ENCODE measurements around the gene C1orf115.

DNA sequence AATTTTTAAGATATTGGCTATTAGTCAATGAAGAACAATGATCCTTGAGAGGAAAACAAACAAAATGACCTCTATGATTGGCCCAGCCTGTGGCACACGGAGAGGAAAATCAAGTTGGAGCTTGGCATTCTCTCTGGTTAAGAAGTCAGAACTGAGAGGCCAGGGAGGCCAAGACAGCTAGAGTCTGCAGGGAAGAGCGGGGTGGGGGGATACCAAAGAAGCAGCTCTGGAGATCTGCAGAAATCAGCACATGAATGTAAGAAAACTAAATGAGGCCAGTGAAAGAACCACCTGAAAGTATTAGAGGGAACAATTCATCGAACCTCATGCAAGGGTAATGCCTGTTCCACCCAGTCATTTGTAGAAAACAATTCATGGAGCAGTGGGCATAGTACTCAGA is 23.8 kb upstream of the C1orf115 start:
- TF ChIP-seq ZNF24 (IDR thresholded peaks at IDR 0.05): no peak
- TF ChIP-seq POLR2A (conservative IDR thresholded peaks at IDR 0.05): no peak
- TF ChIP-seq RAD21 (CRISPR knock-in tag; conservative IDR thresholded peaks at IDR 0.05 in 1 of 2, IDR thresholded peaks at IDR 0.05 in 1 of 2): no peak
- no peak for TF ChIP-seq PHTF2 (CRISPR knock-in tag; IDR thresholded peaks at IDR 0.05)
- no peak for TF ChIP-seq TAF7 (tag; IDR thresholded peaks at IDR 0.05)
- TF ChIP-seq, protein P1, sequence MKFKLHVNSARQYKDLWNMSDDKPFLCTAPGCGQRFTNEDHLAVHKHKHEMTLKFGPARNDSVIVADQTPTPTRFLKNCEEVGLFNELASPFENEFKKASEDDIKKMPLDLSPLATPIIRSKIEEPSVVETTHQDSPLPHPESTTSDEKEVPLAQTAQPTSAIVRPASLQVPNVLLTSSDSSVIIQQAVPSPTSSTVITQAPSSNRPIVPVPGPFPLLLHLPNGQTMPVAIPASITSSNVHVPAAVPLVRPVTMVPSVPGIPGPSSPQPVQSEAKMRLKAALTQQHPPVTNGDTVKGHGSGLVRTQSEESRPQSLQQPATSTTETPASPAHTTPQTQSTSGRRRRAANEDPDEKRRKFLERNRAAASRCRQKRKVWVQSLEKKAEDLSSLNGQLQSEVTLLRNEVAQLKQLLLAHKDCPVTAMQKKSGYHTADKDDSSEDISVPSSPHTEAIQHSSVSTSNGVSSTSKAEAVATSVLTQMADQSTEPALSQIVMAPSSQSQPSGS (CRISPR knock-in tag; IDR thresholded peaks at IDR 0.05): no peak
- TF ChIP-seq, protein P2, sequence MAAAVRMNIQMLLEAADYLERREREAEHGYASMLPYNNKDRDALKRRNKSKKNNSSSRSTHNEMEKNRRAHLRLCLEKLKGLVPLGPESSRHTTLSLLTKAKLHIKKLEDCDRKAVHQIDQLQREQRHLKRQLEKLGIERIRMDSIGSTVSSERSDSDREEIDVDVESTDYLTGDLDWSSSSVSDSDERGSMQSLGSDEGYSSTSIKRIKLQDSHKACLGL (CRISPR knock-in tag; IDR thresholded peaks at IDR 0.05; ENCODE audit: borderline replicate concordance, poor library complexity, severe bottlenecking): no peak
- TF ChIP-seq, protein P3, sequence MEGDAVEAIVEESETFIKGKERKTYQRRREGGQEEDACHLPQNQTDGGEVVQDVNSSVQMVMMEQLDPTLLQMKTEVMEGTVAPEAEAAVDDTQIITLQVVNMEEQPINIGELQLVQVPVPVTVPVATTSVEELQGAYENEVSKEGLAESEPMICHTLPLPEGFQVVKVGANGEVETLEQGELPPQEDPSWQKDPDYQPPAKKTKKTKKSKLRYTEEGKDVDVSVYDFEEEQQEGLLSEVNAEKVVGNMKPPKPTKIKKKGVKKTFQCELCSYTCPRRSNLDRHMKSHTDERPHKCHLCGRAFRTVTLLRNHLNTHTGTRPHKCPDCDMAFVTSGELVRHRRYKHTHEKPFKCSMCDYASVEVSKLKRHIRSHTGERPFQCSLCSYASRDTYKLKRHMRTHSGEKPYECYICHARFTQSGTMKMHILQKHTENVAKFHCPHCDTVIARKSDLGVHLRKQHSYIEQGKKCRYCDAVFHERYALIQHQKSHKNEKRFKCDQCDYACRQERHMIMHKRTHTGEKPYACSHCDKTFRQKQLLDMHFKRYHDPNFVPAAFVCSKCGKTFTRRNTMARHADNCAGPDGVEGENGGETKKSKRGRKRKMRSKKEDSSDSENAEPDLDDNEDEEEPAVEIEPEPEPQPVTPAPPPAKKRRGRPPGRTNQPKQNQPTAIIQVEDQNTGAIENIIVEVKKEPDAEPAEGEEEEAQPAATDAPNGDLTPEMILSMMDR (IDR thresholded peaks at IDR 0.05 in 2 of 3, conservative IDR thresholded peaks at IDR 0.05 in 1 of 3; ENCODE audit: insufficient read depth in 2 of 3, low read depth in 1 of 3, low read length in 3 of 3): no peak
- no peak for TF ChIP-seq GABPA (tag; conservative IDR thresholded peaks at IDR 0.05; ENCODE audit: low read depth)
- no peak for TF ChIP-seq POLR2AphosphoS5 (IDR thresholded peaks at IDR 0.05; ENCODE audit: control insufficient read depth, insufficient read depth, low read depth, low read length)
- no peak for TF ChIP-seq POU5F1 (IDR thresholded peaks at IDR 0.05; ENCODE audit: borderline replicate concordance, low read depth, low read length, partially characterized antibody)
- no peak for TF ChIP-seq ZBTB17 (CRISPR knock-in tag; IDR thresholded peaks at IDR 0.05)
- TF ChIP-seq JUND (IDR thresholded peaks at IDR 0.05; ENCODE audit: borderline replicate concordance, low read depth, low read length): no peak
- TF ChIP-seq JUND (tag; IDR thresholded peaks at IDR 0.05; ENCODE audit: borderline replicate concordance, low read depth, low read length): no peak
